ENCODE measurements around the gene DOC2B. TPM values are rescaled to one million over a fixed set of nuclear protein-coding genes. Genes with fewer than 3 reads are reported as not detected.
"Not testable (repeated sequence)": the region's sequence is repeated elsewhere in the genome, so short reads cannot be mapped to it uniquely, and the experiment has no call there.

Gene DOC2B
- total and polyA plus RNA-seq, 7 donors = 1.7 to 6.3 (median 3.3) TPM

DNA sequence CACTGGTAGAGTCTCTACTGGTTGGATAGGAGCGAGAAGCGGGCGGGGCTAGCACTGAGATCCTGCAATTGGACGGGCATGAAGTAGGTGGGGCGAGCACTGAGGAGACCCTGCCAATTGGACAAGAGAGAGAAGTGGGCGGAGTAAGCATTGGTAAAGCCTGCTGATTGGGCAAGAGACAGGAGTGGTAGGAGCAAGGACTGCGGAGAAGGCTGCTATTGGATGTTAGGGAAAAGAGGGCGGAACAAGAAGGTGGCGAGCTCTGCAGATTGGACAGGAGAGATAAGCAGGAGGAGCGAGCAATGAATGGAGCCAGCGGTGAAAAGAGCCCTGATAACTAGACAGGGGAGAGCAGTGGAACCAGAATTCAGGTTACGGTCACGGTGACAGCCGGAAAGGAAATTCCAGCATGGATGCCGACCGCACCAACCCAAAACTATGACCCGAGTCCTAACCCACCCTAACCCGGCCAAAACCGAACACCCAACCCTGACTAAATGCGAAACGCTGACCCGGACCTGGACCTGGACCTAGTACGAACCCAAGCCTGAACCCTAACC, 39.3 kb downstream of the DOC2B start:
- Histone ChIP-seq H3K4me1 (no peaks in the 10 kb centered on the region), H3K36me3 (ENCODE audit: insufficient read depth in 1 of 2, low read depth in 1 of 2) (no peaks in the 10 kb centered on the region), H3K27me3 (ENCODE audit: insufficient read depth in 3 of 3, low read length in 2 of 3) (no peaks in the 10 kb centered on the region), H3K27ac (no peak overlapping the region), H3K9me3 (no peaks in the 10 kb centered on the region), H3K4me3 (no peak overlapping the region)
- intact Hi-C loops (cut with DNase I) = no loop called here
- WGBS, 3 donors = 90 to 93% (median 91%) methylated on average over 23 of the region's 23 CpGs
- ATAC-seq = no peak
- TF ChIP-seq, protein P1, sequence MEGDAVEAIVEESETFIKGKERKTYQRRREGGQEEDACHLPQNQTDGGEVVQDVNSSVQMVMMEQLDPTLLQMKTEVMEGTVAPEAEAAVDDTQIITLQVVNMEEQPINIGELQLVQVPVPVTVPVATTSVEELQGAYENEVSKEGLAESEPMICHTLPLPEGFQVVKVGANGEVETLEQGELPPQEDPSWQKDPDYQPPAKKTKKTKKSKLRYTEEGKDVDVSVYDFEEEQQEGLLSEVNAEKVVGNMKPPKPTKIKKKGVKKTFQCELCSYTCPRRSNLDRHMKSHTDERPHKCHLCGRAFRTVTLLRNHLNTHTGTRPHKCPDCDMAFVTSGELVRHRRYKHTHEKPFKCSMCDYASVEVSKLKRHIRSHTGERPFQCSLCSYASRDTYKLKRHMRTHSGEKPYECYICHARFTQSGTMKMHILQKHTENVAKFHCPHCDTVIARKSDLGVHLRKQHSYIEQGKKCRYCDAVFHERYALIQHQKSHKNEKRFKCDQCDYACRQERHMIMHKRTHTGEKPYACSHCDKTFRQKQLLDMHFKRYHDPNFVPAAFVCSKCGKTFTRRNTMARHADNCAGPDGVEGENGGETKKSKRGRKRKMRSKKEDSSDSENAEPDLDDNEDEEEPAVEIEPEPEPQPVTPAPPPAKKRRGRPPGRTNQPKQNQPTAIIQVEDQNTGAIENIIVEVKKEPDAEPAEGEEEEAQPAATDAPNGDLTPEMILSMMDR (IDR thresholded peaks at IDR 0.05) = no peak
- DNase-seq = peak; percentile 35 to 68

DNA sequence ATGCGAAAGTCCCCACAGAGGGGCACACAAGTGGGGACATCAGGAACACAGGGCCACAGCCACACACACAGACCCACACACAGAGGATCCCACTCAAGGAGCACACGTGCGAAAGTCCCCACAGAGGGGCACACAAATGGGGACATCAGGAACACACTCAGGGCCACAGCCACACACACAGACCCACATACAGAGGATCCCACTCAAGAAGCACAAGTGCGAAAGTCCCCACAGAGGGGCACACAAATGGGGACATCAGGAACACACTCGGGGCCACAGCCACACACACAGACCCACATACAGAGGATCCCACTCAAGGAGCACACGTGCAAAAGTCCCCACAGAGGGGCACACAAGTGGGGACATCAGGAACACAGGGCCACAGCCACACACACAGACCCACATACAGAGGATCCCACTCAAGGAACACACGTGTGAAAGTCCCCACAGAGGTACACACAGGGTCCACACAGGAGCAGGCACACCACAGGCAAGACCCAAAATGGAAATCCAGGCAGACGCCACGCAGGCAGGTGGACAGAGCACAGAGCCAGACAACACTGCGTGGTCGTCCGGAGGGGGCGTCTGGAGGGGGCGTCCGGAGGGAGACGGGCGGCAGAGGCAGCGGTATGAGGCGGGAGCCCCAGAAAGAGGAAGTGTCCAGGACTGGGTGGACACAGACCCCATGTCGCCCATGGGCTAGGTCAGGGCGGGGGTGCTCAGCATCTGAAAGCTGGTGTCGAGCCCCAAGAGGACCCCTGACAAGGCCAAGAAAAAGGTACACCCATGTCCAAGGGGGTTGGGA, 41.8 kb downstream of the DOC2B start:
- H3K27me3 ChIP-seq (ENCODE audit: insufficient read depth in 3 of 3, low read length in 2 of 3); ATAC-seq; H3K9me3 ChIP-seq; intact Hi-C loops (cut with DNase I); H3K4me1 ChIP-seq; H3K27ac ChIP-seq; H3K4me3 ChIP-seq; H3K36me3 ChIP-seq (ENCODE audit: insufficient read depth in 1 of 2, low read depth in 1 of 2): not testable (repeated sequence)
- peak in 1 of 2 donors; percentile 5 for DNase-seq
- 69 to 75% (median 74%) methylated on average over 9 to 20 of the region's 22 CpGs for WGBS, 3 donors

DNA sequence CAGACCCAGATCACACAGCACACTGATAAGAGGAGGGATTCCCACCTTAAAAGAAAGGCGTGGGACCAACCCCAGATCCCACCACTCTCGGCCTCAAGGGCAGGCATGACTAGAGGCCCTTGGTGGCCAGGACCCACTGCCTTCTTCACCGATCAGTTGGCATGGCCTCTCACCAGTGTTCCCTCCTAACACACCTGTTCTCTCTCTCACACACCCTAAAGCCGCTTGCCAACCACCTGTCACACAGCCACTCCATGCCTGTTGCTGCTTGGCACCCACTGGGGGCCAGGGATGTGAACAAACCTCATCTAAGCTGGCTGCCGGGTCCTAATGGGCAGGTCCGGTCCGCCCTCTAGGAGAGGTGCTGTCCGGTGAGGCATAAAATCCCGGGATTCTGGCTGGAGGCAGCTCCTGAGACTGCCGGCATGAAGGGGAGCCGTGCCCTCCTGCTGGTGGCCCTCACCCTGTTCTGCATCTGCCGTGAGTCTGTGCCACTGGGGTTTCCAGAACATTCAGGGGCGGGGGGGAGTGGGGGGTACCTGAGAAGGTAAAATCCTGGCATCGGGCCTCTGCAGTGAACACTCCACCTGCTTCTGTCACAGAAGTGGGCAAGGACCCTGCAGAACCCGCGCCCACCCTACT, 44.2 kb downstream of the DOC2B start, which contains the start of gene SCGB1C2:
SCGB1C2 (plus strand) TSS at position 404 of the 642 bp plus-strand sequence; CDS start at position 426, 22 bp downstream.
- intact Hi-C loops (cut with DNase I); H3K27me3 ChIP-seq (ENCODE audit: insufficient read depth in 3 of 3, low read length in 2 of 3); H3K4me3 ChIP-seq; H3K36me3 ChIP-seq (ENCODE audit: insufficient read depth in 1 of 2, low read depth in 1 of 2); H3K27ac ChIP-seq; H3K4me1 ChIP-seq; H3K9me3 ChIP-seq; DNase-seq; ATAC-seq: not testable (repeated sequence)
- WGBS, 3 donors = 66 to 87% (median 78%) methylated on average over 3 to 9 of the region's 16 CpGs

DNA sequence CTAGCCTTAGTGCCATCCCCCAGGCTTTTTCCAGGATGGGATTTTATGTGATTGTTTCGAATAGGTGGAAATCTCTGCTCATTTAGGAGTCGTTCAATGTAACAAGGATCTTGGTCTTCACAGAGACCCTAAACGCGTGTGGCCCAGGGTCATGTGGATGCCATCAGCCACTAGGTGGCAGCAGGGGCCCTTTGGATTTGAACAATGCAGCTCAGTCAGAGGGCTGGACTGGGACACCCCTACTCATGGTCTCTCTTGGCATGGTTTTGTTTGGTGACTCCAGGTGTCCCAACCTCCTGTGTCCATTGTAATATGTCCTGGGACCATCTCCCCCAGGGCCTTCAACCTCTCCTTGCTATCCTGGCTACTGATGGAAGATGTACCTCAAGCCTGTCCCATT, 44.9 kb downstream of the DOC2B start:
- H3K4me3 ChIP-seq; H3K4me1 ChIP-seq; H3K27me3 ChIP-seq (ENCODE audit: insufficient read depth in 3 of 3, low read length in 2 of 3); H3K36me3 ChIP-seq (ENCODE audit: insufficient read depth in 1 of 2, low read depth in 1 of 2); H3K27ac ChIP-seq; H3K9me3 ChIP-seq; intact Hi-C loops (cut with DNase I): not testable (repeated sequence)
- peak; percentile 79 to 93 (median 88) for ATAC-seq
- DNase-seq = peak; percentile 65 to 82
- WGBS, 3 donors = 0 to 3% (median 0%) methylated on average over 3 of the region's 4 CpGs
- TF ChIP-seq, protein P1 (IDR thresholded peaks at IDR 0.05) = peak; percentile 51

DNA sequence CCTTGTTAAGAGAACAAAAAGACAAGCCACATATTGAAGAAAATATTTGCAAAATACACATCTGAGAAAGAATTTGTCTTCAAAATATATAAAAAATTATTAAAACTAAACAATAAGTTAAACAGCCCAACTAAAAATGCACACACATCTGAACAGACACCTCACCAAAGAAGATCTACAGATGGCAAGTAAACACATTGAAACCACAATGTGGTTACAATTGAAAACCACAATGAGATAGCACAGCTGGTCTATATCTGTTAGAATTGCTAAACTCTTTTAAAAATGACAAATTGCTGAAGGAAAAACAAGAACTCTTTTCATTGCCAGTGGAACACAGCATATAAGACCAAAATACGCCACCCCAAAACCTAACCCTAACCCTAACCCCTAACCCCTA, 45.6 kb downstream of the DOC2B start:
- WGBS, 3 donors = no CpG with 5 or more reads among the region's 1 CpG
- H3K4me1 ChIP-seq; H3K27ac ChIP-seq; H3K4me3 ChIP-seq; intact Hi-C loops (cut with DNase I); ATAC-seq; H3K27me3 ChIP-seq (ENCODE audit: insufficient read depth in 3 of 3, low read length in 2 of 3); DNase-seq; H3K36me3 ChIP-seq (ENCODE audit: insufficient read depth in 1 of 2, low read depth in 1 of 2); H3K9me3 ChIP-seq: not testable (repeated sequence)

DNA sequence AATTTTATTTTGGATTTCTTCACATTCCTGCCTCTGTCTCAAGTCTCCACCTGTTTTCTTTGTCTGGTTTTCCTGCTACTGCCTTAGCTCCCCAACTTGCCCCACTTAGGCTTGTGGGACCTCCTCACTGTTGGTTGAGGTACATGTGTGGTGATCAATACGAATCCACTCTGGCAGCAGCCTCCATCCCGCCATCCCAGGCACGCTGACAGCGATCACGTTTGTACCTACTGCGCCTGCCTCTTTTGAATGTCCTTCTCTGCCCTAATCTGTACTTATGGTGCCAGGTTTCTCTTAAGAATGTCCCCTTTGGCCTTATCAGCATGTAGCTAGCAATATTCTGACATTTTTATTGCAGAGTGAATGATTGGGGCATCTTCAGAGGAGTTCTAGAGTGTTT, 46.4 kb downstream of the DOC2B start:
- H3K27ac ChIP-seq; H3K36me3 ChIP-seq (ENCODE audit: insufficient read depth in 1 of 2, low read depth in 1 of 2); intact Hi-C loops (cut with DNase I); H3K4me1 ChIP-seq; H3K9me3 ChIP-seq; H3K4me3 ChIP-seq; H3K27me3 ChIP-seq (ENCODE audit: insufficient read depth in 3 of 3, low read length in 2 of 3); ATAC-seq: not testable (repeated sequence)
- peak in 1 of 2 donors; percentile 8 for DNase-seq
- 79 to 82% (median 81%) methylated on average over 6 of the region's 6 CpGs for whole genome bisulfite sequencing, 3 donors

DNA sequence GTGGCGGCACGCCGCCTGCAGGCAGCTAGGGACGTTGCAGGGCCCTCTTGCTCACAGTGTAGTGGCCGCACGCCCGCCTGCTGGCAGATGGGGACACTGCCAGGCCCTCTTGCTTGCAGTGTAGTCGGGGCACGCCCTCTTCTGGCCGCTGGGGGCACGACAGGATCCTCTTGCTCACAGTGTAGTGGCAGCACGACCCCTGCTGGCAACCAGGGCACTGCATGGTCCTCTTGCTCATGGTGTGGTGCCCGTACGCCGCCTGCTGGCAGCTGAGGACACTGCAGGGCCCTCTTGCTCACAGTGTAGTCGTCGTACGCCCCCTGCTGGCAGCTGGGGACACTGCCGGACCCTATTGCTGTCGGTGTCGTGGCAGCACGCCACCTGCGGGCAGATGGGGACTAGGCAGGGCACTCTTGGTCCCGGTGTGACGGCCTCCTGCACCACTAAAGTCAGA, 47.1 kb downstream of the DOC2B start:
- H3K9me3 ChIP-seq; intact Hi-C loops (cut with DNase I); H3K4me1 ChIP-seq; H3K27ac ChIP-seq; H3K4me3 ChIP-seq; H3K36me3 ChIP-seq (ENCODE audit: insufficient read depth in 1 of 2, low read depth in 1 of 2); H3K27me3 ChIP-seq (ENCODE audit: insufficient read depth in 3 of 3, low read length in 2 of 3): not testable (repeated sequence)
- 73 to 87% (median 76%) methylated on average over 4 to 9 of the region's 25 CpGs for WGBS, 3 donors
- peak; percentile 37 to 84 (median 79) for ATAC-seq
- peak in 1 of 2 donors; percentile 62 for DNase-seq

DNA sequence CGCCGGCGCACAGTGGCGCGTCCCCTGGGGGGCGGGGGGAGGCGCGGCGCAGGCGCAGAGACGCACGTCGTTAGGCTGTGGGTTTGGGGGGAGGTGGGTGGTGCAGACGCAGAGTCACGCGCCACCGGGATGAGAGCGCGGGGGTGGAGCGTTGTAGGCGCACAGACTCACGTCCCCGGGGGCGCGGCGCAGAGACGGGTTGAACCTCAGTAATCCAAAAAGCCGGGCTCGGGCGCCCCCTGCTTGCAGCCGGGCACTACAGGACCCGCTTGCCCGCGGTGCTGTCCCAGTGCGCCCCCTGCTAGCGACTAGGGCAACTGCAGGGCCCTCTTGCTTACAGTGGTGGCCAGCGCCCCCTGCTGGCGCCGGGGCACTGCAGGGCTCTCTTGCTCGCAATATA, 47.5 kb downstream of the DOC2B start:
- H3K4me1 ChIP-seq; H3K4me3 ChIP-seq; H3K27me3 ChIP-seq (ENCODE audit: insufficient read depth in 3 of 3, low read length in 2 of 3); H3K27ac ChIP-seq; H3K9me3 ChIP-seq; H3K36me3 ChIP-seq (ENCODE audit: insufficient read depth in 1 of 2, low read depth in 1 of 2); intact Hi-C loops (cut with DNase I): not testable (repeated sequence)
- peak in 3 of 4 donors; percentile 8 to 20 (median 13) for ATAC-seq
- DNase-seq = peak; percentile 16 to 48
- WGBS, 3 donors = 88 to 91% methylated on average over 11 to 13 of the region's 40 CpGs; no CpG with 5 or more reads in 1 of the 3 donors

DNA sequence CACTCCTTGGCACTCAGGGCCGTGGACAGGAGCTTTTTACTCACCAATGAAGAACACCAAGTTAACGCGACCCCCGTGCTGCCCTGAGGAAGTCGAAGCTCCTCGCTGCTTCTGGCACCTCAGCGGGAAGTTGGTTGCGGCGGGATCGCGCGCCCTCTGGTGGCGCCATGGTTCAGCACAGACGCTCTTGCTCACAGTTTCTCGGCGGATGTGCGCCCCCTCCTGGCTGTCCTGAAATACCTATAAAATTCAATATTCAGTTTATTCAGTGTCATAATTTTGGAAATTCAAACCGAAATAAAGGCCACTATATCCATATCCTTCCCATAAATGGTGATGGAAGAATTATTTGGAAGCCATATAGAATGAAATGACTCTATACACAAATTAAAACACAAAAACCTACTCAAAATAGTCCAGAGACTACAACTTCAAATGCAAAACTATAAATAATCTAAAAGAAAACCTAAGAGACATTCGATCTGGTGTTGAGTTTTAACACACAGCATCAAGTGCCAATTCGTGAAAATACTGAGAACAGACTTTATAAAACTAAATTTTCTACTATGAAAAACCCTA, 63.0 kb downstream of the DOC2B start:
- H3K9me3 ChIP-seq; H3K4me3 ChIP-seq; H3K36me3 ChIP-seq (ENCODE audit: insufficient read depth in 1 of 2, low read depth in 1 of 2); H3K27me3 ChIP-seq (ENCODE audit: insufficient read depth in 3 of 3, low read length in 2 of 3); H3K27ac ChIP-seq; ATAC-seq; H3K4me1 ChIP-seq; intact Hi-C loops (cut with DNase I): not testable (repeated sequence)
- WGBS, 3 donors = 1 to 3% (median 2%) methylated on average over 9 to 19 of the region's 20 CpGs
- peak; percentile 69 to 83 for DNase-seq
